ENCODE data around the gene TFF1.

TFF1 gene

DNA sequence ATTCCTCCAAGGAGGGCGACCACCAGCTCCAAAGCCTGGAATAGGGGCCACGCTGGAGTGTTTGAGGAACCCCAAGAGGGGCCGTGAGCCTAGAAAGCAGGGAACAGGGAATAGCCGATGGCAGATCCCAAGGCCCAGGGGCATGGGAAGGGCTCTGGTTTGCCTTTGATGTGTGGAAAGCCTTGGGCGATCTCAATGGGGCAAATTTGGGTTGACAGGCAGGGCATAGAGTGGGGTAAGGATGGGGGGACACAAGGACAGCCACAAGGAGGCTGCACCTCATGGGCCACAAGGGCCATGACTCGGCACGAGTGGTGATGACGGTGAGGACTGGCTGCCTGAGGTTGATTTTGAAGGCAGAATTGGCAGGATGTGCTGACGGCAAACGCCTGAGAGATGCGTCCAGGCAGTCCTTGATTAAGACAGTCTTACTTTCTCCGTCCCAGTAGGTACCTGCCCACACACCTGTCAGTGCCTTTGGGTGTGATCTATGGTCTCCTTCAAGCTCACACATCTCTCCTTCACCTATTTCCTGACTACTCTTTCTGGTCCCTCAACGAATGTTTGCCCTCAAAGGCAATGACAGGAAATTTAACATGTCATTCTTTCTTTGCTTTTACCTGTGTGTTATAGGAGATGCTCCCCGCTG lies 31.5 kb upstream of the TFF1 start:
- DNase-seq: no peak
- Histone ChIP-seq H3K27me3 (ENCODE audit: insufficient read depth, low read depth, severe bottlenecking) (no peaks in the 10 kb centered on the region), H3K9me3 (ENCODE audit: severe bottlenecking) (peaks cover 8% of the 10 kb centered on the region), H3K36me3 (no peaks in the 10 kb centered on the region), H3K4me3 (ENCODE audit: low read depth, low read length) (no peak overlapping the region), H3K27ac (no peak overlapping the region)
- TF ChIP-seq, protein P1, sequence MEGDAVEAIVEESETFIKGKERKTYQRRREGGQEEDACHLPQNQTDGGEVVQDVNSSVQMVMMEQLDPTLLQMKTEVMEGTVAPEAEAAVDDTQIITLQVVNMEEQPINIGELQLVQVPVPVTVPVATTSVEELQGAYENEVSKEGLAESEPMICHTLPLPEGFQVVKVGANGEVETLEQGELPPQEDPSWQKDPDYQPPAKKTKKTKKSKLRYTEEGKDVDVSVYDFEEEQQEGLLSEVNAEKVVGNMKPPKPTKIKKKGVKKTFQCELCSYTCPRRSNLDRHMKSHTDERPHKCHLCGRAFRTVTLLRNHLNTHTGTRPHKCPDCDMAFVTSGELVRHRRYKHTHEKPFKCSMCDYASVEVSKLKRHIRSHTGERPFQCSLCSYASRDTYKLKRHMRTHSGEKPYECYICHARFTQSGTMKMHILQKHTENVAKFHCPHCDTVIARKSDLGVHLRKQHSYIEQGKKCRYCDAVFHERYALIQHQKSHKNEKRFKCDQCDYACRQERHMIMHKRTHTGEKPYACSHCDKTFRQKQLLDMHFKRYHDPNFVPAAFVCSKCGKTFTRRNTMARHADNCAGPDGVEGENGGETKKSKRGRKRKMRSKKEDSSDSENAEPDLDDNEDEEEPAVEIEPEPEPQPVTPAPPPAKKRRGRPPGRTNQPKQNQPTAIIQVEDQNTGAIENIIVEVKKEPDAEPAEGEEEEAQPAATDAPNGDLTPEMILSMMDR (IDR thresholded peaks at IDR 0.05; ENCODE audit: low read depth, low read length): no peak

DNA sequence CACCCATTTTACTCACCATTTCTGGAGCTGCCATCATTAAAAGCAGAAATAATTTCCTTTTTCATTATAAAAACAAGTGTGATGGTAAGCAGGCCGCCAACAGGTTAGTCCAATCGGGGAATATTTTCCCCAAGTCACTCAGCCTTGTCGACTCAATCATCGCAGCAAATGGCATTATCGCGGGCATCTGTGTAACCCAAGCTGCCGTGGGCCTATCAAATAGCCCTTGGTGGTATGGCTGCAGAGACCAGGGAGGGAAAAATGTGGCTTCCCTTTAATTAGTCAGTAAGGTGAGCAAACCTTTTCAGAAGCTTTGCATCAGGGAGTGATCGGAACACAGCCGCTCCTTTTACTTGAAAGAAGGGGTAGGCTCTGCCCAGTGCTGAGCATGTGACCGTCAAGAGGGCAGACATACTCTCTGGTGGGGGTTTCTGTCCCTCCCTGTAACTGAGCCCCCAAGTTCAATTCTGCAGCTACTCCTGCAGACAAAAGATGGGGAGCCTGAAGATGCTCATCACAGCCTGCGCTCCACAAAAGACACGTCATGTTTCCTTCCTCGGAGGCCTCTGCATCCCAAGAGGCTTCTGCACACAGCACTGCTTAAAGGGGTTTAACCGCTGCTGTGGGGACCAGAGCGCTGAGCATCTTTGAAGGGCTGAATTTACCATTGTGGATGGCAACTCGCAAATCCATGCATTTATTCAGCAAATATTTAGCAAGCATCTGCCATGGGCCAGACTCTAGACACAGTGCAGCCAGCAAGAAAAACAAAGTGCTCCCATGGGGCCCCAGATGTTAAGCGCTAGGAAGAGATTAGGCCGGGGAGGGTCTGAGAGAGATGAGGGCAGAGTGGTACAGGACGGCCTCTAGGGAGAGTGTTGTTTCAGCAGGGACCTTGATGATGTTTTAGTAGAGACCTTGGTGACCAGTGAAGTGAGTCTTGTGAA lies 30.7 kb upstream of the TFF1 start:
- H3K27ac ChIP-seq: no peak overlapping the region
- H3K9me3 ChIP-seq (ENCODE audit: severe bottlenecking): peaks cover 8% of the 10 kb centered on the region
- TF ChIP-seq, protein P1 (IDR thresholded peaks at IDR 0.05; ENCODE audit: low read depth, low read length): no peak
- H3K4me3 ChIP-seq (ENCODE audit: low read depth, low read length): no peak overlapping the region
- DNase-seq: no peak
- H3K36me3 ChIP-seq: no peaks in the 10 kb centered on the region
- H3K27me3 ChIP-seq (ENCODE audit: insufficient read depth, low read depth, severe bottlenecking): no peaks in the 10 kb centered on the region

DNA sequence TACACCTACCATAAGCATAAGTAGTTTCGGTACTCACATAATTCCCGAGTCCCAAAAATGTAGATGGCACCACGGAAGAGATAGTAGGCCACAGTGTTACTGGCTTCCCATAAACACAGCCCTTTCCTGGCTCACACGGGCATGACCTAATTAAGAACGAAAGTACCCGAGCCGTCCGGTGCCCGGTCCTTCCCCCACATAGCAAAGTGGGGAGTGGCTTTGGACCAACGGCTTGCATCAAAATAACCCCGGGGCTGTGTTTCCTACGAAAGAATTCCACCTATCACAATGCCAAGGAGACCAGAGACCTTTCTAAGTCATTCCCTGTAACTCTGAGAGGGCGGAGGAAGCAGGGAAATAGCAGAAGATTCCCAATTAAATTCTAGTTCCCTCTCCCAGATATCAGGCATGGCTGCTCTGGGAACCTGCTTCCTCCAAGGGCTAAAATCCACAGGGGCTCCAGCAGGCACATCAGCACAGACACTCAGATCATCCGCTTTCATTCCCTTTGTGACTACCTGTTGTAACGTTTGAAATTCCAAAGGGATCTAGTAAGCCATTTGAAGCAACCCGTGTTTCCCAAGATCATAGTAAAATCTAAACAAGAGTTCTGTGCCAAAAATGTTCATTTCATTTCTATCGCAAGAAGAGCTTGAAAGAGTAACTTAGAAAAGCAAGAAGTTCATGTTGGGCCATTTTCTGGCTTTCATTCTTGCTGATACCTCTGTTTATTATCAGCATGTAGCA lies 29.7 kb upstream of the TFF1 start, which contains the start of gene TMPRSS3:
Gene TMPRSS3, minus strand, starts transcription at position 148 of the 747 bp plus-strand sequence. CDS start 635 bp downstream, outside the sequence.
- no peak within 1 kb of the TSS for H3K27ac ChIP-seq
- H3K9me3 ChIP-seq (ENCODE audit: severe bottlenecking): peaks cover 4% of the 10 kb centered on the region
- TF ChIP-seq, protein P1 (IDR thresholded peaks at IDR 0.05; ENCODE audit: low read depth, low read length): no peak
- H3K36me3 ChIP-seq: no peaks in the 10 kb centered on the region
- no peaks in the 10 kb centered on the region for H3K27me3 ChIP-seq (ENCODE audit: insufficient read depth, low read depth, severe bottlenecking)
- DNase-seq: no peak
- no peak within 1 kb of the TSS for H3K4me3 ChIP-seq (ENCODE audit: low read depth, low read length)

DNA sequence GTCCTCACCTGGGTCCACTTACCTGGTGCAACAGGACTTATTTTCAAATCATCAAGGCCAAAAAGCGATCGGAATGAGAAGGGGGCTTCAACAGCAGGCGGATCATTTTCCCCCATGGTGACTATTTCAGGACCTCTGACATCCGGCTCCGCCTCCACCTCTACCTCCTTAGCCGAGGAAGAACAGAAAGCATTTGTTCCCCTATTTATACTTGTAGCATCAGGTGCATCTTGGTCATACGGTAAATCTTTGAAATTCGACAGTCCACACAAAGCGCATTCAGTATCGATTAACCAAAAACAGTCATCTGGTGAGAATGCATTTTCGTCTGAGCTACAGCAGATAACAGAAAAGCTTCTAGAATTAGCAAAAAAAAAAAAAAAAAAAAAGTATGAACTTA lies 29.0 kb upstream of the TFF1 start:
- H3K36me3 ChIP-seq: no peaks in the 10 kb centered on the region
- DNase-seq: no peak
- peaks cover 4% of the 10 kb centered on the region for H3K9me3 ChIP-seq (ENCODE audit: severe bottlenecking)
- no peak overlapping the region for H3K4me3 ChIP-seq (ENCODE audit: low read depth, low read length)
- H3K27me3 ChIP-seq (ENCODE audit: insufficient read depth, low read depth, severe bottlenecking): no peaks in the 10 kb centered on the region
- H3K27ac ChIP-seq: no peak overlapping the region
- TF ChIP-seq, protein P1 (IDR thresholded peaks at IDR 0.05; ENCODE audit: low read depth, low read length): no peak

DNA sequence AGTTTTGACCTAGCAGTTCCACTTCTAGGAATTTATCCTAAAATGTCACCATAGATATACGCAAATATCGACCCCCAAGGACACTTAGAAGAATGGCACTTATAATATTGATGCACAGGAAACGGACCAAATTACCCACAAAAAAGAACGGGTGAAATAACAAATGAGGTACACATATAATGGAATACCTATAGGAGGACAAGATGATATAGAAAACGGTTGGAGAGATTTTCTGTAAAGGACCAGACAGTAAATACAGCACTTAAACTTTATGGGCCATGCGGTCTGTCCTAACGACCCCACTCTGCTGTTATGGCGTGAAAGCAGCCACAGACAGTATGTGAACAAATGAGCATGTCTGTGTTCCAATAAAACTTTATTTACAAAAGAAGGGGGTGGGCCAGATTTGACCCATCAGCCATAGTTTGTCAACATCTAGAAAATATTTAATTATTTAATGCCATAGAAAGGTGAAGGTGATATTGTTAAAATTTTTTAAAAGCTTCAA lies 27.2 kb upstream of the TFF1 start:
- no peak overlapping the region for H3K27ac ChIP-seq
- H3K4me3 ChIP-seq (ENCODE audit: low read depth, low read length): no peak overlapping the region
- no peak for DNase-seq
- peaks cover 4% of the 10 kb centered on the region for H3K9me3 ChIP-seq (ENCODE audit: severe bottlenecking)
- TF ChIP-seq, protein P1 (IDR thresholded peaks at IDR 0.05; ENCODE audit: low read depth, low read length): no peak
- H3K27me3 ChIP-seq (ENCODE audit: insufficient read depth, low read depth, severe bottlenecking): no peaks in the 10 kb centered on the region
- H3K36me3 ChIP-seq: no peaks in the 10 kb centered on the region

Data from WERI-Rb-1 (cell line).